GM12878 (cell line): ENCODE results near the gene GET3. TPM values are rescaled to one million over a fixed set of nuclear protein-coding genes. Genes with fewer than 3 reads are reported as not detected.
A peak's percentile ranks its signal among the peaks of the same experiment; 100 is the strongest.

ENCODE experiments used
- ASH2L ChIP-seq: fragments of 300-600, 200-600 bp; sonication (generic); IDR thresholded peaks from 2 replicates; pipeline ENCODE4 v1.6.1; 2017; ENCODE audit warnings: low read depth, mild to moderate bottlenecking, borderline replicate concordance
- ATF2 ChIP-seq: IDR thresholded peaks from 2 replicates; pipeline ENCODE4 v1.6.1; 2012; ENCODE audit warnings: low read length, inconsistent platforms
- ATF7 ChIP-seq: fragments of 450-650 bp; IDR thresholded peaks from 2 replicates; pipeline ENCODE4 v1.6.1; 2016; ENCODE audit warnings: low read depth, mild to moderate bottlenecking
- CBFB ChIP-seq: IDR thresholded peaks from 2 replicates; pipeline ENCODE4 v1.6.1; 2016; ENCODE audit warnings: antibody characterized with exemption, low read depth
- CHD1 ChIP-seq: IDR thresholded peaks from 2 replicates; pipeline ENCODE4 v1.6.1; 2012; ENCODE audit warnings: low read depth, low read length, improper control_type of control experiment
- EZH2 ChIP-seq: IDR thresholded peaks from 2 replicates; pipeline ENCODE4 v1.6.1; 2012; ENCODE audit warnings: low read depth, mild to moderate bottlenecking, control low read depth, inconsistent platforms, low read length, borderline replicate concordance; ENCODE audit not compliant: control insufficient read depth
- GATAD2B ChIP-seq: fragments of 450-650 bp; conservative IDR thresholded peaks from 2 replicates; pipeline ENCODE4 v1.6.1; 2017; ENCODE audit warnings: low read depth, mild to moderate bottlenecking, moderate library complexity
- HDAC6 ChIP-seq: fragments of 200-600 bp; sonication (generic); IDR thresholded peaks from one replicate; pipeline ENCODE4 v1.8.0; 2017; ENCODE audit warnings: antibody characterized with exemption; ENCODE audit not compliant: unreplicated experiment
- IKZF1 ChIP-seq: fragments of 450-650 bp; conservative IDR thresholded peaks from 2 replicates; pipeline ENCODE4 v1.6.1; 2017; ENCODE audit warnings: antibody characterized with exemption, mild to moderate bottlenecking
- IRF4 ChIP-seq: IDR thresholded peaks from 2 replicates; pipeline ENCODE4 v1.6.1; 2011; ENCODE audit warnings: low read depth, low read length
- JUND ChIP-seq: IDR thresholded peaks from 2 replicates; pipeline ENCODE4 v1.6.1; 2012; ENCODE audit warnings: low read depth, mild to moderate bottlenecking, low read length, improper control_type of control experiment, moderate library complexity
- KAT2A ChIP-seq: conservative IDR thresholded peaks from 2 replicates; pipeline ENCODE4 v1.6.1; 2011; ENCODE audit warnings: low read depth, low read length; ENCODE audit not compliant: control insufficient read depth
- MTA3 ChIP-seq: IDR thresholded peaks from 2 replicates; pipeline ENCODE4 v1.6.1; 2012; ENCODE audit warnings: low read length, inconsistent platforms, borderline replicate concordance
- MXI1 ChIP-seq: fragments of 150-350 bp; IDR thresholded peaks from 2 replicates; pipeline ENCODE4 v1.6.1; 2011; ENCODE audit warnings: low read depth, mild to moderate bottlenecking, inconsistent platforms, low read length, improper control_type of control experiment
- MYB ChIP-seq: fragments of 150-350 bp; IDR thresholded peaks from 2 replicates; pipeline ENCODE4 v1.6.1; 2014; ENCODE audit warnings: mild to moderate bottlenecking, low read depth, low read length, borderline replicate concordance
- NFIC ChIP-seq: IDR thresholded peaks from 2 replicates; pipeline ENCODE4 v1.6.1; 2012; ENCODE audit warnings: low read depth, mild to moderate bottlenecking, inconsistent platforms, low read length, moderate library complexity
- PKNOX1 ChIP-seq: fragments of 450-650 bp; IDR thresholded peaks from 2 replicates; pipeline ENCODE4 v1.6.1; 2016; ENCODE audit warnings: mild to moderate bottlenecking
- RAD21 ChIP-seq: IDR thresholded peaks from 2 replicates; pipeline ENCODE4 v1.6.1; 2011; ENCODE audit warnings: mild to moderate bottlenecking, low read depth, low read length, moderate library complexity; ENCODE audit not compliant: insufficient read depth
- RB1 ChIP-seq: fragments of 450-650 bp; formaldehyde crosslinking; IDR thresholded peaks from 2 replicates; pipeline ENCODE4 v1.6.1; 2017; ENCODE audit warnings: mild to moderate bottlenecking, borderline replicate concordance
- REST ChIP-seq: IDR thresholded peaks from 2 replicates; pipeline ENCODE4 v1.6.1; 2012; ENCODE audit warnings: mild to moderate bottlenecking, low read depth, low read length
- SMARCA5 ChIP-seq: fragments of 450-650 bp; IDR thresholded peaks from 2 replicates; pipeline ENCODE4 v1.6.1; 2017; ENCODE audit warnings: mild to moderate bottlenecking
- SREBF2 ChIP-seq: IDR thresholded peaks from 2 replicates; pipeline ENCODE4 v1.6.1; 2012; ENCODE audit warnings: mild to moderate bottlenecking, low read length
- TCF3 ChIP-seq: IDR thresholded peaks from 2 replicates; pipeline ENCODE4 v1.6.1; 2012; ENCODE audit warnings: low read depth, mild to moderate bottlenecking, low read length, borderline replicate concordance; ENCODE audit not compliant: insufficient read depth
- TCF7 ChIP-seq: IDR thresholded peaks from 2 replicates; pipeline ENCODE4 v1.6.1; 2014; ENCODE audit warnings: antibody characterized with exemption, borderline replicate concordance
- ZNF274 ChIP-seq: IDR thresholded peaks from one replicate; pipeline ENCODE4 v1.8.0; 2011; ENCODE audit not compliant: insufficient read length, insufficient read depth
- ZNF384 ChIP-seq: IDR thresholded peaks from 2 replicates; pipeline ENCODE4 v1.6.1; 2012; ENCODE audit warnings: low read depth, mild to moderate bottlenecking, low read length, improper control_type of control experiment, borderline replicate concordance
- ZSCAN29 ChIP-seq: fragments of 450-650 bp; IDR thresholded peaks from 2 replicates; pipeline ENCODE4 v1.6.1; 2017; ENCODE audit warnings: mild to moderate bottlenecking, moderate library complexity
- polyA plus RNA-seq, 11 experiments: library from polyadenylated mRNA; depleted of rRNA in 4 of 11; unstranded in 6 of 11; stranded (reverse) in 5 of 11; fragments of >200 nt; fragmentation: Nextera tagmentation in 4 of 11; fragmentation: Illumina TruSeq in 1 of 11; extraction: Ambion mirVana in 4 of 11; extraction: Trizol in 1 of 11; gene quantifications; 1 replicate in 1 of 11; 2 replicates in 10 of 11; pipeline versions ENCODE4 v1.2.1 to v1.2.3, GENCODE V29; 2011 to 2016; ENCODE audit warnings: inconsistent platforms in 2 of 11, missing spikeins in 2 of 11, low read depth in 1 of 11
- total RNA-seq, 4 experiments: library from RNA; depleted of rRNA in 3 of 4; stranded (reverse); fragments of >200 nt in 3 of 4; fragmentation: Illumina TruSeq in 1 of 4; extraction: Trizol in 1 of 4; gene quantifications; 2 replicates each; pipeline versions ENCODE4 v1.2.1 to v1.2.3, GENCODE V29; 2013 to 2021

Gene GET3
- total and polyA plus RNA-seq, 10 of the 15 experiments (the other 5 are each of a cell fraction or from before 2014, with no cell fraction given): 14.5 to 144 (median 97.2) TPM

- TF ChIP-seq ZNF384 (peak; percentile 22; the same call in 1 of the 2 replicates), ASH2L (no peak), SREBF2 (no peak), ATF7 (peak; percentile 49; the same call in 1 of the 2 replicates), GATAD2B (peak; percentile 75), IKZF1 (peak; percentile 93), TCF3 (peak; percentile 98), KAT2A (no peak), IRF4 (0 out of 2 replicates have a peak, but pooled peaks have one; percentile 22), RAD21 (peak; percentile 18; the same call in 1 of the 2 replicates), MTA3 (no peak), REST (peak; percentile 51; the same call in 1 of the 2 replicates), ZSCAN29 (peak; percentile 41; the same call in 1 of the 2 replicates), CHD1 (peak; percentile 76; the same call in 1 of the 2 replicates), RB1 (peak; percentile 84; the same call in 1 of the 2 replicates), NFIC (no peak), CBFB (peak; percentile 99), ATF2 (no peak), SMARCA5 (peak; percentile 66), PKNOX1 (peak; percentile 86; the same call in 1 of the 2 replicates), MYB (no peak), ZNF274 (no peak), HDAC6 (peak; percentile 96), JUND (no peak), TCF7 (no peak), MXI1 (peak; percentile 94), EZH2 (no peak)
Measured at GRCh38 chr19:12791345-12792050, 54.2 kb downstream of the GET3 start, which contains the start of gene JUNB (continued).
